A673 (cell line): ENCODE results near the gene SIX2. TPM values are rescaled to one million over a fixed set of nuclear protein-coding genes. Genes with fewer than 3 reads are reported as not detected.

Source experiments
- BruUV-seq: library from RNA; stranded (reverse); fragments of 400-500 nt; replicated peaks from 2 replicates; lab custom pipeline; 2021; lab: Mats Ljungman, UMichigan
- CTCF ChIA-PET: fragments of 300-600 bp; sonication (Branson Sonifier 250); formaldehyde crosslinking; loops from one replicate; lab custom pipeline; 2022; ENCODE audit warnings: antibody characterized with exemption; lab: Charles Lee
- POLR2A ChIA-PET: fragments of 300-600 bp; sonication (Branson Sonifier 250); formaldehyde crosslinking; loops from one replicate; lab custom pipeline; 2022; ENCODE audit warnings: antibody characterized with exemption; ENCODE audit not compliant: low non-redundant PET; lab: Charles Lee
- DNase-seq: peaks from one replicate; pipeline ENCODE4 v3.0.0-alpha.2; 2015; ENCODE audit warnings: low spot score
- H3K27ac ChIP-seq: fragments of 200-600 bp; sonication (generic); 2 replicates; pipeline ENCODE4 v1.5.1; 2016; ENCODE audit warnings: mixed run types, low read depth, mild to moderate bottlenecking, mixed read lengths, antibody characterized with exemption, low read length; ENCODE audit not compliant: poor library complexity, severe bottlenecking
- H3K27me3 ChIP-seq: fragments of 200-600 bp; sonication (generic); replicated peaks from 2 replicates; pipeline ENCODE4 v1.6.1; 2017; ENCODE audit warnings: mixed run types, low read depth, mild to moderate bottlenecking, mixed read lengths, antibody characterized with exemption, low read length; ENCODE audit not compliant: insufficient read depth, poor library complexity
- H3K36me3 ChIP-seq: fragments of 200-600 bp; sonication (generic); 2 replicates; pipeline ENCODE4 v1.6.1; 2016; ENCODE audit warnings: mixed run types, mild to moderate bottlenecking, mixed read lengths, antibody characterized with exemption, low read length; ENCODE audit not compliant: insufficient read depth, poor library complexity, severe bottlenecking
- H3K4me1 ChIP-seq: fragments of 200-600 bp; sonication (generic); 2 replicates; pipeline ENCODE4 v1.6.1; 2017; ENCODE audit warnings: mixed run types, mild to moderate bottlenecking, mixed read lengths, antibody characterized with exemption, low read length; ENCODE audit not compliant: insufficient read depth, poor library complexity, severe bottlenecking
- H3K4me3 ChIP-seq: fragments of 200-600 bp; sonication (generic); 2 replicates; pipeline ENCODE4 v1.5.1; 2016; ENCODE audit warnings: low read depth, mixed run types, mild to moderate bottlenecking, mixed read lengths, low read length; ENCODE audit not compliant: poor library complexity, severe bottlenecking
- H3K9me3 ChIP-seq: fragments of 200-600 bp; sonication (generic); 2 replicates; pipeline ENCODE4 v1.6.1; 2016; ENCODE audit warnings: mixed run types, low read depth, mild to moderate bottlenecking, mixed read lengths, antibody characterized with exemption, low read length; ENCODE audit not compliant: poor library complexity, severe bottlenecking
- EZH2 ChIP-seq: fragments of 200-600 bp; sonication (generic); IDR thresholded peaks from 2 replicates; pipeline ENCODE4 v1.6.1; 2017; ENCODE audit warnings: borderline replicate concordance, low read depth, mild to moderate bottlenecking, mixed read lengths, antibody characterized with exemption, low read length; ENCODE audit not compliant: poor library complexity, severe bottlenecking
- intact Hi-C: fragments of 100-400 bp; cut with micrococcal nuclease; formaldehyde crosslinking; loops from one replicate; pipeline ENCODE4 v1.10.0; 2022; ENCODE audit not compliant: unreplicated experiment
- total RNA-seq: library from RNA; stranded (reverse); gene quantifications from 2 replicates; pipeline ENCODE4 v1.2.3, GENCODE V29; 2021
- TF ChIP-seq, protein P1 (sequence below): fragments of 300-800, 200-600 bp; sonication (generic); conservative IDR thresholded peaks from 2 replicates; pipeline ENCODE4 v1.5.1; 2017; ENCODE audit warnings: low read depth, mild to moderate bottlenecking, antibody characterized with exemption, low read length, moderate library complexity, mixed read lengths

SIX2 gene
- total RNA-seq, 1 experiment from 2014 or later, result not detected

DNA sequence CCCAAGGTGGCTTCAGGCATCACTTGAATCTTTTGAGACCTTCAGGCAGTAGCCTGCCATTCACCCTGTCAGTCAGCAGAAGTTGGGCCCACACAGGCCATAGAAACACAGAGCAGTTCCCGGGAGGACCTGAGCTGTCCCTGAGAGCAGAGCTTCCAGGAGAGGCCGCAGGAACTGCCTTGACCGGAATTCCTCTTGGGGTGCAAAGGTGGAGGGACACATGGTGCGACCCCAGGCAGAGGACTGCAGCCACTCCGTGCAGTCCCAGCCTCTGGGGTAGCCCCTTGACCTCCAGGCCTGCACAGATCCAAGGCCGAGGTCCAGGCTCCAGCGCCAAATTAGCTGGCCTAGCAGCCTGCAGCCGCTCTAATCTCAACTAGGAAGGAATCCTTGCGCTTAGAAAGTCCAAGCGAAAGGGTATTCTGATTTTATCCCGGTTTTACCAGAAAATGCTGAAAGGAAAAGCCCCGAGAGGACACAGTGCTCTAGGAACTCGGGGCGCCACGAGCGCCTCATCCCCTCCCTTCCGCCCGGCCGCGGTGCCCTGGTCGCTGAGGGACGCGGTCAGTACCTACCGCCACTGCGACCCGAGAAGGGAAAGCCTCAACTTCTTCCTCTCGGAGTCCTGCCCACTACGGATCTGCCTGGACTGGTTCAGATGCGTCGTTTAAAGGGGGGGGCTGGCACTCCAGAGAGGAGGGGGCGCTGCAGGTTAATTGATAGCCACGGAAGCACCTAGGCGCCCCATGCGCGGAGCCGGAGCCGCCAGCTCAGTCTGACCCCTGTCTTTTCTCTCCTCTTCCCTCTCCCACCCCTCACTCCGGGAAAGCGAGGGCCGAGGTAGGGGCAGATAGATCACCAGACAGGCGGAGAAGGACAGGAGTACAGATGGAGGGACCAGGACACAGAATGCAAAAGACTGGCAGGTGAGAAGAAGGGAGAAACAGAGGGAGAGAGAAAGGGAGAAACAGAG, 5.4 kb downstream of the SIX2 start:
- Histone ChIP-seq H3K9me3 (no peaks in the 10 kb centered on the region), H3K36me3 (no peaks in the 10 kb centered on the region), H3K27me3 (no peaks in the 10 kb centered on the region), H3K27ac (no peak overlapping the region), H3K4me1 (no peaks in the 10 kb centered on the region), H3K4me3 (no peak overlapping the region)
- no peak for TF ChIP-seq EZH2
- TF ChIP-seq, protein P1, sequence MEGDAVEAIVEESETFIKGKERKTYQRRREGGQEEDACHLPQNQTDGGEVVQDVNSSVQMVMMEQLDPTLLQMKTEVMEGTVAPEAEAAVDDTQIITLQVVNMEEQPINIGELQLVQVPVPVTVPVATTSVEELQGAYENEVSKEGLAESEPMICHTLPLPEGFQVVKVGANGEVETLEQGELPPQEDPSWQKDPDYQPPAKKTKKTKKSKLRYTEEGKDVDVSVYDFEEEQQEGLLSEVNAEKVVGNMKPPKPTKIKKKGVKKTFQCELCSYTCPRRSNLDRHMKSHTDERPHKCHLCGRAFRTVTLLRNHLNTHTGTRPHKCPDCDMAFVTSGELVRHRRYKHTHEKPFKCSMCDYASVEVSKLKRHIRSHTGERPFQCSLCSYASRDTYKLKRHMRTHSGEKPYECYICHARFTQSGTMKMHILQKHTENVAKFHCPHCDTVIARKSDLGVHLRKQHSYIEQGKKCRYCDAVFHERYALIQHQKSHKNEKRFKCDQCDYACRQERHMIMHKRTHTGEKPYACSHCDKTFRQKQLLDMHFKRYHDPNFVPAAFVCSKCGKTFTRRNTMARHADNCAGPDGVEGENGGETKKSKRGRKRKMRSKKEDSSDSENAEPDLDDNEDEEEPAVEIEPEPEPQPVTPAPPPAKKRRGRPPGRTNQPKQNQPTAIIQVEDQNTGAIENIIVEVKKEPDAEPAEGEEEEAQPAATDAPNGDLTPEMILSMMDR, result no peak
- BruUV-seq, result no TSS peak
- no peak for DNase-seq
- ChIA-PET CTCF (no interaction called here), POLR2A (no interaction called here)
- intact Hi-C loops, result no loop called here

- POLR2A ChIA-PET, result no interaction called here
- intact Hi-C loops, result no loop called here
- CTCF ChIA-PET, result no interaction called here
- no TSS peak for BruUV-seq
- Histone ChIP-seq H3K4me3 (no peak overlapping the region), H3K4me1 (no peaks in the 10 kb centered on the region), H3K36me3 (no peaks in the 10 kb centered on the region), H3K27me3 (peaks cover 8% of the 10 kb centered on the region), H3K9me3 (no peaks in the 10 kb centered on the region), H3K27ac (no peak overlapping the region)
- TF ChIP-seq, protein P1, result no peak
- TF ChIP-seq EZH2, result no peak
- DNase-seq, result no peak
Observed at GRCh38 chr2:45002686-45003085, 6.6 kb downstream of the SIX2 start.

- H3K27me3 ChIP-seq, result peaks cover 8% of the 10 kb centered on the region
- CTCF ChIA-PET, result no interaction called here
- BruUV-seq, result no TSS peak
Observed at GRCh38 chr2:45001869-45002385, 7.3 kb downstream of the SIX2 start.

More at GRCh38 chr2:45001869-45002385, 7.3 kb downstream of the SIX2 start:
- intact Hi-C loops, result no loop called here
- no peaks in the 10 kb centered on the region for H3K9me3 ChIP-seq
- H3K4me3 ChIP-seq, result no peak overlapping the region
- TF ChIP-seq, protein P1, result no peak
- TF ChIP-seq EZH2, result no peak
- POLR2A ChIA-PET, result no interaction called here
- no peaks in the 10 kb centered on the region for H3K36me3 ChIP-seq
- no peak overlapping the region for H3K27ac ChIP-seq
- H3K4me1 ChIP-seq, result no peaks in the 10 kb centered on the region
- no peak for DNase-seq
